BJ (cell line): ENCODE data around the gene PHOSPHO2. TPM values are rescaled to one million over a fixed set of nuclear protein-coding genes. Genes with fewer than 3 reads are reported as not detected.

Source experiments
- CTCF ChIA-PET: fragments of 350-600 bp; formaldehyde crosslinking; extraction: SDS; loops from one replicate; lab custom pipeline; 2021; ENCODE audit warnings: antibody characterized with exemption, inconsistent platforms; lab: Yijun Ruan, JAX
- POLR2A ChIA-PET: fragments of 300-600 bp; sonication (Branson Sonifier 250); formaldehyde crosslinking; extraction: SDS; loops from one replicate; lab custom pipeline; 2021; ENCODE audit warnings: antibody characterized with exemption; lab: Charles Lee
- DNase-seq: peaks from one replicate; pipeline ENCODE4 v3.0.0-alpha.2; 2011; ENCODE audit warnings: low read depth
- H3K27me3 ChIP-seq: 2 replicates; pipeline ENCODE4 v1.6.0; 2011; ENCODE audit warnings: low read length; ENCODE audit not compliant: control insufficient read depth, insufficient read depth
- H3K36me3 ChIP-seq: 2 replicates; pipeline ENCODE4 v1.5.1; 2011; ENCODE audit warnings: low read length; ENCODE audit not compliant: control insufficient read depth, insufficient read depth
- H3K4me3 ChIP-seq: 2 replicates; pipeline ENCODE4 v1.5.1; 2011; ENCODE audit warnings: low read depth, mild to moderate bottlenecking, control low read depth, low read length
- polyA minus RNA-seq: library from RNA; depleted of rRNA, polyadenylated mRNA; stranded (reverse); fragments of >200 nt; gene quantifications from 2 replicates; pipeline ENCODE4 v1.2.3, GENCODE V29; 2011; rRNA and poly(A)+ RNA removed
- polyA plus RNA-seq: library from polyadenylated mRNA; depleted of rRNA; stranded (reverse); fragments of >200 nt; gene quantifications from 2 replicates; pipeline ENCODE4 v1.2.3, GENCODE V29; 2011; rRNA removed
- TF ChIP-seq, protein P1 (sequence below): IDR thresholded peaks from 2 replicates; pipeline ENCODE4 v1.5.1; 2011; ENCODE audit warnings: low read depth, mild to moderate bottlenecking, control low read depth, inconsistent platforms, low read length, moderate library complexity; ENCODE audit not compliant: insufficient read depth

Gene PHOSPHO2, protein sequence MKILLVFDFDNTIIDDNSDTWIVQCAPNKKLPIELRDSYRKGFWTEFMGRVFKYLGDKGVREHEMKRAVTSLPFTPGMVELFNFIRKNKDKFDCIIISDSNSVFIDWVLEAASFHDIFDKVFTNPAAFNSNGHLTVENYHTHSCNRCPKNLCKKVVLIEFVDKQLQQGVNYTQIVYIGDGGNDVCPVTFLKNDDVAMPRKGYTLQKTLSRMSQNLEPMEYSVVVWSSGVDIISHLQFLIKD
- polyA plus RNA-seq (0.40 and 1.4 TPM in 2 replicates), polyA minus RNA-seq (0.38 and 0.46 TPM in 2 replicates)

DNA sequence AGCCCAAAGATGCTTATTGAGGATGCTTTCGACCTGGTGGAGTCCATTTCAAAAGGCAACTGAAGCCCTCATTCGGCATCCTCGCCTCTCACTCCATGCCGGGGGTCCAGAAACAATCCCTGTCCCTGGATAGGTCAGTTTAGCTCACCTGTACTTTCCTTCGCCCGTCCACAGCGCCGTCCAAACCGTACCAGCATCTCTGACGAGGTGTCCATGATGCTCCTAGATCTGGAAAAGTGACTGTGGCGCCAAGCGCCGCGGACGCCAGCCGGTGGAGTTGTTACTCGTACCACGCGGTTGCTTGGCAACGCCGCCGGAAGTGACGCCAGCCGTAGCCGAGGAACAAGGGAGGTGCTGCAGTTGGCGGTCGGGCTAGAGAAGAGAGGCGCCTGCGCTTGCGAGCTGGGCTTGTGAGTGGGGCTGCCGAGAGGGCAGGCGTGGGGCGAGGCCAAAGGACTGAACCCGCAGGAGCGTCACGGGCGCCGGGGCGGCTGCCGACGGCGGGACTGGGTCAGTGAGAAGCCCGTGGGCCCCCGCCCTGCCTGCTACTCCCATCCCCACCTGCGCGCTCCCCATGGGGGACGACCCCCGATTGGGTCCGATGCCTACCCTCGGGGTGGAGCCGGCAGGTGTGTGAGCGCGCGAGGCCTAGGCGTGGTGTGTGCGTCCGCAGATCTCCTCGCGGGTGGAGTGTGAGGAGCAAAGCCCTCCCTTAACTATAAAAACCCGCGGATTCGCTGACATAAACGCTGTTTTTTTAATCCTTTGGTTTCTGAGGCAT, at the start of gene PHOSPHO2, which contains the start of gene CFAP210:
TSS of gene PHOSPHO2 (plus strand) at position 357 of the 781 bp plus-strand sequence. CDS start 6,503 bp downstream, outside the sequence.
TSS of gene CFAP210 (minus strand) at position 293 of the 781 bp plus-strand sequence. CDS start at position 215, 78 bp downstream.
- DNase-seq = peak; percentile 77
- ChIA-PET CTCF (interaction anchor here (2.1 kb wide), 1 partner anchor 11 kb away, joined by 4 read pairs; no protein-coding TSS in a partner anchor), POLR2A (no interaction called here)
- TF ChIP-seq, protein P1, sequence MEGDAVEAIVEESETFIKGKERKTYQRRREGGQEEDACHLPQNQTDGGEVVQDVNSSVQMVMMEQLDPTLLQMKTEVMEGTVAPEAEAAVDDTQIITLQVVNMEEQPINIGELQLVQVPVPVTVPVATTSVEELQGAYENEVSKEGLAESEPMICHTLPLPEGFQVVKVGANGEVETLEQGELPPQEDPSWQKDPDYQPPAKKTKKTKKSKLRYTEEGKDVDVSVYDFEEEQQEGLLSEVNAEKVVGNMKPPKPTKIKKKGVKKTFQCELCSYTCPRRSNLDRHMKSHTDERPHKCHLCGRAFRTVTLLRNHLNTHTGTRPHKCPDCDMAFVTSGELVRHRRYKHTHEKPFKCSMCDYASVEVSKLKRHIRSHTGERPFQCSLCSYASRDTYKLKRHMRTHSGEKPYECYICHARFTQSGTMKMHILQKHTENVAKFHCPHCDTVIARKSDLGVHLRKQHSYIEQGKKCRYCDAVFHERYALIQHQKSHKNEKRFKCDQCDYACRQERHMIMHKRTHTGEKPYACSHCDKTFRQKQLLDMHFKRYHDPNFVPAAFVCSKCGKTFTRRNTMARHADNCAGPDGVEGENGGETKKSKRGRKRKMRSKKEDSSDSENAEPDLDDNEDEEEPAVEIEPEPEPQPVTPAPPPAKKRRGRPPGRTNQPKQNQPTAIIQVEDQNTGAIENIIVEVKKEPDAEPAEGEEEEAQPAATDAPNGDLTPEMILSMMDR = no peak
- H3K4me3 ChIP-seq = peak within 1 kb of the TSS; percentile 84
- no peaks in the 10 kb centered on the region for H3K36me3 ChIP-seq
- H3K27me3 ChIP-seq = 0 out of 2 replicates have a peak, but pooled peaks cover 3% of the 10 kb centered on the region

DNA sequence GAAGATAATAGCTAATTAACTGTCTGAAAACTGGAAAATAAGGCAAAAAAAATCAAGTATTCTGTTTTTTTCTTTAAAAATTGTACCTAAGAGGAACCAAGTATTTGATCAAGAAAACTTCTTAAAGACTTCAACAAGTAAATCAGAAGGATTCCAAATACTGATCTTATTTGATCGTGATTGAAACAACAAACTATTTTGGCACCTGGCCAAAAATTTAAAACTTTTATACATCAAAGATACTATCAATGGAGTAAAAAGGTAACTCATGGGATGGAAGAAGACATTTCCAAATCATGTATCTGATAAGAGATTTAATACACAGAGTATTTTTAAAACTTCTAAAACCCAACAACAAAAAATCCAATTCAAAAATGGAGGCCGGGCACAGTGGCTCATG, 46.8 kb upstream of the PHOSPHO2 start:
- Histone ChIP-seq H3K4me3 (no peak overlapping the region), H3K27me3 (no peaks in the 10 kb centered on the region), H3K36me3 (no peaks in the 10 kb centered on the region)
- no peak for DNase-seq
- ChIA-PET CTCF (no interaction called here), POLR2A (no interaction called here)
- TF ChIP-seq, protein P1 = no peak

DNA sequence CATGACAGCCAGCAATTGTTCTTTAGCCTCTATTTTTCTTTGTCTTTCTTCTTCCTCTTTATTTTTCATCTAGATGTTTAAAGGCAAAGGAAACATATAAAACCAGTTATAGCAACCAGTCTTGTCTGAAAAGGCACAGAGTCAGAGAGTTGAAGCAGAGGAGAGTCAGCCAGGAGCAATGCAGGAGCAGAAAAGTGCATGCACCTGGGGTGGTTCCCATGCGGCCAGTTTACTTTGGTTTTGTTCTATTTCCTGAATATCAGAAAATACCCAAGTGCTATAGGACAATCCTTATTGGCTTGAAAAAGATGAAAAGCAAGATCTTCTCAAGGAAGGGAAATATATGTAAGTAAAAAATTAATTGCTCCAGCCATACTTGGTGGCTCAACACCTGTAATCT, 45.0 kb upstream of the PHOSPHO2 start:
- TF ChIP-seq, protein P1 = no peak
- CTCF ChIA-PET = no interaction called here
- no peak for DNase-seq
- H3K4me3 ChIP-seq = no peak overlapping the region
- H3K36me3 ChIP-seq = no peaks in the 10 kb centered on the region
- POLR2A ChIA-PET = no interaction called here
- H3K27me3 ChIP-seq = no peaks in the 10 kb centered on the region

DNA sequence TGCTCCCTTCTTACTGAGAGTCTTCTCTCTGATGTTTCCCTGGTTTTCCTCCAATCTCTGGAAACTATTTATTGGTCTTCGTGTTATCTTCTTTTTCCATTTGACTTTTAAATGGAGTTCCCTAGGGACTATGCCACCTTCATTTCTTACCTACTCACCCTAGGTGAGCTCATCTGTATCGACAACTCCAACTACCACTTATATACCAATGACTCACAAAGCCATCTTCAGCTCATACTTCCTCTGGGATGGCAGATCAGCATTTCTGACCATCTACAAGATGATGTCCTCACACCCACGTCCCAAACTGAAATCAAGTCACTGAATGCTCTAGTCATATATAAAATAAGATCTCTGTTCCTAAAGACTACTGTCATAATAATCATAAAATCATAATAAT, 40.6 kb upstream of the PHOSPHO2 start:
- ChIA-PET CTCF (interaction anchor here (1.2 kb wide), 1 partner anchor 8 kb away, joined by 5 read pairs; no protein-coding TSS in a partner anchor), POLR2A (no interaction called here)
- TF ChIP-seq, protein P1 = no peak
- DNase-seq = no peak
- H3K4me3 ChIP-seq = no peak overlapping the region
- H3K27me3 ChIP-seq = peaks cover 1% of the 10 kb centered on the region; the same call in 1 of the 2 replicates
- H3K36me3 ChIP-seq = no peaks in the 10 kb centered on the region

DNA sequence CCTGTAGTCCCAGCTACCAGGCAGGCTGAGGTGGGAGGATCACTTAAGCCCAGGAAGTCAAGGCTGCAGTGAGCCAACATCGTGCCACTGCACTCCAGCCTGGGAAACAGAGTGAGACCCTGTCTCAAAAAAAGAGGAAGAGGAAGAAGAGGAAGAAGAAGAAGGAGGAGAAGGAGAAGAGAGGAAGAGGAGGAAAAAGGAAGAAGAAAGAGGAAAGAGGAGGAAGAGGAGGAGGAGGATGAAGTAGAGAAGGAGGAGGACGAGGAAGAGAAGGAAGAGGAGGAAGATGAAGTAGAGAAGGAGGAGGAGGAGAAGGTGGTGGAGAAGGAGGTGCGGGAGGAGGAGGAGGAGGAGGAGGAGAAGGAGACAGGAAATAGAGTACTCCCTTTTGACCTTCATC, 38.1 kb upstream of the PHOSPHO2 start:
- CTCF ChIA-PET = no interaction called here
- no peak overlapping the region for H3K4me3 ChIP-seq
- POLR2A ChIA-PET = no interaction called here
- DNase-seq = no peak
- TF ChIP-seq, protein P1 = no peak
- H3K27me3 ChIP-seq = peaks cover 1% of the 10 kb centered on the region; the same call in 1 of the 2 replicates
- H3K36me3 ChIP-seq = no peaks in the 10 kb centered on the region
